GM03348 (cell line): Measurements from ENCODE around the gene CTIF.
"Not testable (repeated sequence)": the region's sequence is repeated elsewhere in the genome, so short reads cannot be mapped to it uniquely, and the experiment has no call there.

ENCODE experiments used
- DNase-seq: peaks from one replicate; pipeline ENCODE4 v3.0.0; 2012; ENCODE audit warnings: low spot score

CTIF gene

GRCh38 chr18:48868468-48869466 lies 329.9 kb downstream of the CTIF start:
- DNase-seq, result no peak

GRCh38 chr18:48869591-48869990 lies 330.8 kb downstream of the CTIF start:
- no peak for DNase-seq

GRCh38 chr18:48870926-48871325 lies 332.1 kb downstream of the CTIF start:
- not testable (repeated sequence) for DNase-seq

GRCh38 chr18:48871391-48872166 lies 332.7 kb downstream of the CTIF start:
- DNase-seq, result no peak

- DNase-seq, result peak; percentile 70
These were observed 333.7 kb downstream of the CTIF start for GRCh38 chr18:48872234-48873145.

GRCh38 chr18:48874233-48874632 lies 335.4 kb downstream of the CTIF start:
- DNase-seq, result no peak

- no peak for DNase-seq
These were observed 335.9 kb downstream of the CTIF start for GRCh38 chr18:48874701-48875162.

- DNase-seq, result no peak
These were observed 336.6 kb downstream of the CTIF start for GRCh38 chr18:48875314-48875941.

GRCh38 chr18:48875942-48876511 lies 337.2 kb downstream of the CTIF start:
- DNase-seq, result no peak

GRCh38 chr18:48876590-48876989 lies 337.8 kb downstream of the CTIF start:
- DNase-seq, result no peak

- DNase-seq, result no peak
These were observed 339.1 kb downstream of the CTIF start for GRCh38 chr18:48877941-48878340.

GRCh38 chr18:48878471-48878870 lies 339.6 kb downstream of the CTIF start:
- DNase-seq, result no peak

- no peak for DNase-seq
These were observed 340.2 kb downstream of the CTIF start for GRCh38 chr18:48879008-48879431.

GRCh38 chr18:48880931-48881330 lies 342.1 kb downstream of the CTIF start:
- DNase-seq, result no peak

GRCh38 chr18:48882379-48882778 lies 343.5 kb downstream of the CTIF start:
- no peak for DNase-seq

- no peak for DNase-seq
These were observed 345.5 kb downstream of the CTIF start for GRCh38 chr18:48884306-48884705.

GRCh38 chr18:48884771-48885170 lies 345.9 kb downstream of the CTIF start:
- no peak for DNase-seq

GRCh38 chr18:48885266-48885923 lies 346.6 kb downstream of the CTIF start:
- no peak for DNase-seq

GRCh38 chr18:48885924-48886400 lies 347.1 kb downstream of the CTIF start:
- no peak for DNase-seq
